Activated T-helper 17 cell treated with anti-CD3 and anti-CD28 coated beads, Interleukin-2, amount 50 U/mL, for 72 hours (primary cell): ENCODE results near the gene TGFBR3L. TPM values are rescaled to one million over a fixed set of nuclear protein-coding genes. Genes with fewer than 3 reads are reported as not detected.

Source experiments
- ATAC-seq: fragments of 150-1000 bp; cut with Tn5 transposase; replicated peaks from 2 replicates; pipeline ENCODE4 v1.10.0; 2021; ENCODE audit warnings: mild to moderate bottlenecking, moderate library complexity
- H3K27ac Mint-ChIP-seq: one replicate; pipeline ENCODE4 v1.8.0; 2022; ENCODE audit warnings: mixed read lengths
- H3K27me3 Mint-ChIP-seq: one replicate; pipeline ENCODE4 v1.8.0; 2022; ENCODE audit warnings: mixed read lengths
- H3K36me3 Mint-ChIP-seq: one replicate; pipeline ENCODE4 v1.8.0; 2022; ENCODE audit warnings: low read depth, mild to moderate bottlenecking, mixed read lengths
- H3K4me1 Mint-ChIP-seq: one replicate; pipeline ENCODE4 v1.8.0; 2022; ENCODE audit warnings: mixed read lengths
- H3K4me3 Mint-ChIP-seq: one replicate; pipeline ENCODE4 v1.8.0; 2022; ENCODE audit warnings: mild to moderate bottlenecking, mixed read lengths
- H3K9me3 Mint-ChIP-seq: one replicate; pipeline ENCODE4 v1.8.0; 2022; ENCODE audit warnings: mixed read lengths
- total RNA-seq, 2 donors: library from RNA; stranded (reverse); gene quantifications; one replicate each; pipeline ENCODE4 v1.2.3, GENCODE V29; 2022

Gene TGFBR3L
- total RNA-seq: 1 to 10 TPM; 3.7 to 7.6 TPM

DNA sequence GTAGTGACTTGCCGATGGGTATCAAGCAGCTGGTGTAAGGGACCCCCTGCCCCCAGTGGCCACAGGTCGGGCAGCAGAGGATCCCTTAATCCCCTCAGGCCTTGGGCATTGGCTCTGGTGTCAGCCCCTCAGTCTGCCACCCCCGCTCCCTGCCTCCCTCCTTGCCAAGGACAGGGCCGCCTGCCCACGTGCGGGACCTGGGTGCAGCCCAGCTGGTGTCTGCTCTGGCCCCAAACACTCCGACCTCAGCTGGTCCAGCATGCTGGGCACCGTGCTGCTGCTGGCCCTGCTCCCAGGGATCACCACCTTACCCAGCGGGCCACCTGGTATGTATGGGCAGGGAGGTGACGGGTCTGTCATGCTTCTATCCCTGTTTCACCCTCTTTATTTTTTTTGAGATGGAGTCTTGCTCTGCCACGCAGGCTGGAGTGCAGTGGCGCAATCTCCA is at the start of gene TGFBR3L:
TSS of gene TGFBR3L (plus strand) at position 233 of the 448 bp plus-strand sequence.
- no peak within 1 kb of the TSS for H3K27ac Mint-ChIP-seq
- H3K4me1 Mint-ChIP-seq: peaks cover 2% of the 10 kb centered on the region
- peaks cover 20% of the 10 kb centered on the region for H3K36me3 Mint-ChIP-seq
- H3K27me3 Mint-ChIP-seq: peaks cover 3% of the 10 kb centered on the region
- no peaks in the 10 kb centered on the region for H3K9me3 Mint-ChIP-seq
- peak within 1 kb of the TSS; percentile 59 for H3K4me3 Mint-ChIP-seq
- no peak for ATAC-seq

DNA sequence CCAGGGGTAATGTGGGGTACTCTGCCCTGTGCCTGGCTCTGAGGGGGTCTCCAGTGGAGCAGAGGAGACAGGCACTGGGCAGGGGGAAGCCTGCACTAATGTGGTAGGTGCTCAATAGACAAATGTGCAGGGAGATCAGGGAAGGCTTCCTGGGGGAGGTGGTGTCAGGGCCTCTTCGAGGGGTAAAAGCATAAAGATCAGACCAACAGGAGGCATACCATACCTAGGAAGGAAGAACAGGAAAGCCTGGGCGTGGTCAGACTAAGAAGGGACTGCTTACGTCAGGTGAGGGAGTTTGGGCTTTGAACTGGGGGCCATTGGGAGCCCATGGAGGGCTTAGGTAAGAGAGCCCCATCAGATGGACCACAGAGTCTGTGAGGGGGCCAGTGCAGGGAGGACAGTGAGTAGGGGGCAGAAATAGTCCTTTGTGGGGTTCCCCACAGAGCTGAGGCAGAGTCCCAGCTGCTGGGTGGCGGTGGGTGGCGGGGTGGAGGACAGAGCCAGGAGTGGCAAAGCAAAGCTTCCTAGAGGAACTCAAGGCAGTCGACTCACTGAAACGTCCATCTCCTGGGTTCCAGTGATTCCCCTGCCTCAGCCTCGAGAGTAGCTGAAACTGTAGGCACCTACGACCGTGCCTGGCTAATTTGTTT is 49.2 kb upstream of the TGFBR3L start:
- Mint-ChIP-seq H3K9me3 (no peaks in the 10 kb centered on the region), H3K27me3 (no peaks in the 10 kb centered on the region), H3K4me3 (peak overlapping the region; percentile 31), H3K4me1 (peaks cover 7% of the 10 kb centered on the region), H3K36me3 (no peaks in the 10 kb centered on the region), H3K27ac (no peak overlapping the region)
- ATAC-seq: no peak

DNA sequence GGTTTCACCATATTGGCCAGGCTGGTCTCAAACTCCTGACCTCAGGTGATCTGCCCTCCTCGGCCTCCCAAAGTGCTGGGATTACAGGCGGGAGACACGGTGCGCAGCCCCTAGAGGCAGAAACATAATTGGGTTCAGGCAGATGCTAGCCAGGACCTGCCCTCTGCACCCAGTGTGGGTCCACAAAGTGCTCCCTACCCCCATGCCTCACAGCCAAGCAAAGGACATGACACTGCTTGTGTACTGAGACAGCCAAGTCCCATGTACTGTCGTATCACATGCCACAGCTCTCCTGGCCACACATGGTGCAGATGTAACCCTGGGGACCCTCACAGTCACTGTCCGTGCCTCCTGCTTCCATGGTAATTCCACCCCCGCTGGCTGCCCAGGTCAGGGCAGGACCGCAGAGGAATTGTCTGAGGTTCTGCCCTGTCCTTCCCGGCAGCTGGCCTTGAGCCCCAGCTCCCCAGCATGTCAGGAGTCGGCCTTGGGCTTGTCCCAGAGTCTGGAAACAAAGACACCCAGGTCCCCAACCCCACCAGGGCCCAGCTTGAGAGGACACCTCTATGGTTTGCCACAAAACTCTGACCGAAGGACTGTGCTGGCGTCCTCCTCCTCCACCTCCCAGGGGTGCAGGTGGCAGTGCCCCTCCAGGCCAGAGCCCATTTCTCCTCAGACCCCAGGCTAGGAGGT is 48.1 kb upstream of the TGFBR3L start:
- Mint-ChIP-seq H3K9me3 (no peaks in the 10 kb centered on the region), H3K27me3 (peaks cover 7% of the 10 kb centered on the region), H3K27ac (no peak overlapping the region), H3K36me3 (no peaks in the 10 kb centered on the region), H3K4me3 (no peak overlapping the region), H3K4me1 (peaks cover 13% of the 10 kb centered on the region)
- no peak for ATAC-seq

DNA sequence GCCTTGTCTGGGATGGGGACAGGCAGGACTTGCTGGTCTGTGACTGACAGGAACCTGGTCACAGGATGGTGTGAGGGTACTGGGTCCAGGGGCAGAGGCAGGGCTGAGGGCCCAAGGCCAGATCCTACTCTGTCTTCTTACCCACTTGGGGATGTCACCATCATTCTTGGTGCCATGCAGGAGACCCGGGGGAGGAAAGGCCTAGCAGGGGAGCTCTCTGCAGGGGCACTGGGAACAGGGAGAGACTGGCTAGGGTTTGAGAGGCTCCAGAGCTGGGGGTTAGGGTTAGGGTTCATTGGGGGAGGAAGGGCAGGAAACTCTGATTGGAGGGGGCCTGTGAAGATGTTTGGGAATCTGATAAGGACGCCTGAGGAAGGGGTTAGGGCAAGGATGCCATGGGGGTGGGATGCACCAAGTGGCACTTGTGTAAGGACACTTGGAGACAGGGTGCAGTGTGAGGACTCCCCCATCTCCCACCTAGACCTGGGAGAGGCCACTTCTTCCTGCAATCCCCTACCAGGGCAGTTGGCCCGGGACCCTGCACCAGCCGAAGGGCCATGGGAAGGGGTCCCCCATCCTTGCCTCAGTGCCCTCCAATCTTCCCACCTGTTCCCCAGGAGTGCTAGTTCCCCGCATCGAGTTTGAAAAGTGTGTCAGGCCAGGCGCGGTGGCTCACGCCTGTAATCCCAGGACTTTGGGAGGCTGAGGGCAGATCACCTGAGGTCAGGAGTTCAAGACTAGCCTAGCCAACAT is 47.4 kb upstream of the TGFBR3L start:
- no peaks in the 10 kb centered on the region for H3K36me3 Mint-ChIP-seq
- peaks cover 14% of the 10 kb centered on the region for H3K27me3 Mint-ChIP-seq
- no peaks in the 10 kb centered on the region for H3K9me3 Mint-ChIP-seq
- ATAC-seq: no peak
- no peak overlapping the region for H3K4me3 Mint-ChIP-seq
- peaks cover 17% of the 10 kb centered on the region for H3K4me1 Mint-ChIP-seq
- H3K27ac Mint-ChIP-seq: no peak overlapping the region

DNA sequence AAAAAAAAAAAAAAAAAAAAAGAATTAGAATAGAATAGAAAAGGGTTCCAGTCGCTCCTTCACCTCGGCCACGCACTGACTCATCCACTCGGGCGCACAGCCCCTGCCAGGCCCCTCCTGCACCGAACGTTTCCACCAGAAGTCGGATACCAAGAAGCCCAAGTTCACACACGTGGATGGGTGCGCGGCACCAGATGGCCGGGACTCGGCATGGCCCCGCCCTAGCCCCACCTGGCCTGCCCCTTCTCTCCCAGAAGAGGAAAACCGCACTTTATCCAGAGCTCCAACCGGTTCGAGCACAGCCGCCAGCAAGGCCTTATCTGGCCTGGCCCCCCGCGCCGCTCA is 46.3 kb upstream of the TGFBR3L start:
- no peak for ATAC-seq
- Mint-ChIP-seq H3K27me3 (peaks cover 14% of the 10 kb centered on the region), H3K4me3 (peak overlapping the region; percentile 73), H3K36me3 (no peaks in the 10 kb centered on the region), H3K27ac (no peak overlapping the region), H3K4me1 (peaks cover 17% of the 10 kb centered on the region), H3K9me3 (no peaks in the 10 kb centered on the region)

DNA sequence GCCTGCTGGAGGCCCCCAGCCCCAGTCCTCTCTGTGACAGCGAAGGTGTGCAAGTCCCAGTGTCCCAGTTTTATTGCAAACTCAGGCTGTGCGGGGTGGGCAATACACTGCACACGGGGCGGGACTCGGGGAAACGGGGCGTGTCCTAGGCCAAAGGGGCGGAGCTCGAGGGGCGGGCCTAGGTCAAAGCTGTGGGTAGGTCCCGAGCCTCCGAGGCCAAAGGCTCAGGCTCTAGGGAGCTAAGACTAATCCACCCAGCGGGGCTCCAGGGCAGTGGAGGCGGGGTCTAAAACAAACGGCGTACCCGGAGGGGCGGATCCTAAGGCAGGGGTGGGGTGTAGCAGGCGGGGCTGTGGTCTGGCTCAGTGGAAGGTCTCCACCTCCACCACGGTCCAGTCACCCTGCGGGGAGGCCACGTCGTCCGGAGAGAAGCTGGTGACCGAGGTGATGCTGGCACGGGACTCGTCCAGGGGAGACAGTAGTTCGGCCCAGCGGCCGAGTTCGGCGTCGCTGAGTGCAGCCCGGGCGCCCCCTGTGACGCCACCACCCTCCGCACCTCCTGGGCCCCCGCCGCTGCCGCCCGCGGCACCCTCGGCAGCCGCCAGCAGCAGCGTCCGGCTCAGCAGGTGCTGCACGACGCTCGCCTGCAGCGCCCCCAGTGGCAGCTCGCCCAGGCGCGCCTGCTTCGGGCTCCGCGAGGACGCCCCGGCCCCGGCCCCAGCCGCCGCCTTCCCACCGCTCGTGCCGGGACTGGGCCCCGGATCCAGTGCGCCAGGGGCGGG is 45.8 kb upstream of the TGFBR3L start:
- Mint-ChIP-seq H3K4me3 (peak overlapping the region; percentile 73), H3K4me1 (peaks cover 17% of the 10 kb centered on the region), H3K27ac (no peak overlapping the region), H3K36me3 (no peaks in the 10 kb centered on the region), H3K9me3 (no peaks in the 10 kb centered on the region), H3K27me3 (peaks cover 14% of the 10 kb centered on the region)
- ATAC-seq: peak; percentile 85

DNA sequence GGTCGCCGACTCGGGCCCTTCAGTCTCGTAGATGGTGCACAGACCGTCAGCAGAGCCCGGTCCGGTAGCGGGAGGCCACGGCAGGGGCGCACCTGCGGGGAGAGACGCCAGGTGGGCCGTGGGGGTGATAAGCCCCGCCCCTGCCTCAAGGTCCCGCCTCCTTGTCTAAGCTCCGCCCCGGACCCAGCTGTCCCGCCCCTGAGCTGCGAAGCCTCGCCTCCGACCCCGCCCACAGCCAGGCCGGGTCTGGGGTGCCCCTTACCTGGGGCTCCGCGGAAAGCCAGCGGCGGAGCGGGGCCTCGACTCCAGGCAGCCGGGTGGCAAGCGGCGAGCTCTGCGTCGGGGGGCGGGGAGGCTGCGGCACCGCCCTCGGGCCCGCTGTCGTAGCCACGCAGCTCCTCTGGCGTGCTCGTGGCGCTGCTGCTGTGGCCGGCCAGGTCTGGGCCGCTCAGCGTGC is 45.1 kb upstream of the TGFBR3L start:
- H3K9me3 Mint-ChIP-seq: no peaks in the 10 kb centered on the region
- peak; percentile 67 for ATAC-seq
- peaks cover 17% of the 10 kb centered on the region for H3K4me1 Mint-ChIP-seq
- peak overlapping the region; percentile 73 for H3K4me3 Mint-ChIP-seq
- no peak overlapping the region for H3K27ac Mint-ChIP-seq
- no peaks in the 10 kb centered on the region for H3K36me3 Mint-ChIP-seq
- peaks cover 14% of the 10 kb centered on the region for H3K27me3 Mint-ChIP-seq

DNA sequence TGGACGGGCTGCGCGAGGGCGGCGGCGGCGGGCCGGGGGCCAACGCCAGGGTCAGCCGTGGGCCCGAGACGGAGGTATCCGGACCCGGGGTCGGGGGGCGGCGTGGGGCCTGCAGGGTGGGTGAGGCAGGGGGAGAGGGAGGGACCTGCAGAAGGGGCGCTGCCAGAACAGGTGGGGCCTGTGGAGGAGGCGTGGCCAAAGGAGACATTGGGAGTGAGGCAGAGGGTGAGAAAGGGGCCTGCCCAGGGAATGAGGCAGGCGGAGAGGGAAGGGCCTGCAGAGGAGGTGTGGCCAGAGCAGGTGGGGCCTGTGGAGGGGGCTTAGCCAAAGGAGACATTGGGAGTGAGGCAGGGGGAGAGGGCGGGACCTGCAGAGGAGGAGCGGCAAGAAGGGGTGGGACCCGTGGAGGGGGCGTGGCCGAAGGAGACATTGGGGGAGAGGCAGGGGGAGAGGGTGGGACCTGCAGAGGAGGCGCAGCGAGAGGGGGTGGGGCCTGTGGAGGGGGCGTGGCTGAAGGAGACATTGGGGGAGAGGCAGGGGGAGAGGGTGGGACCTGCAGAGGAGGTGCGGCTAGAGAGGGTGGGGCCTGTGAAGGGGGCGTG is 44.6 kb upstream of the TGFBR3L start:
- H3K27ac Mint-ChIP-seq: no peak overlapping the region
- no peaks in the 10 kb centered on the region for H3K9me3 Mint-ChIP-seq
- ATAC-seq: no peak
- H3K4me3 Mint-ChIP-seq: peak overlapping the region; percentile 41
- peaks cover 14% of the 10 kb centered on the region for H3K27me3 Mint-ChIP-seq
- no peaks in the 10 kb centered on the region for H3K36me3 Mint-ChIP-seq
- H3K4me1 Mint-ChIP-seq: peaks cover 16% of the 10 kb centered on the region

DNA sequence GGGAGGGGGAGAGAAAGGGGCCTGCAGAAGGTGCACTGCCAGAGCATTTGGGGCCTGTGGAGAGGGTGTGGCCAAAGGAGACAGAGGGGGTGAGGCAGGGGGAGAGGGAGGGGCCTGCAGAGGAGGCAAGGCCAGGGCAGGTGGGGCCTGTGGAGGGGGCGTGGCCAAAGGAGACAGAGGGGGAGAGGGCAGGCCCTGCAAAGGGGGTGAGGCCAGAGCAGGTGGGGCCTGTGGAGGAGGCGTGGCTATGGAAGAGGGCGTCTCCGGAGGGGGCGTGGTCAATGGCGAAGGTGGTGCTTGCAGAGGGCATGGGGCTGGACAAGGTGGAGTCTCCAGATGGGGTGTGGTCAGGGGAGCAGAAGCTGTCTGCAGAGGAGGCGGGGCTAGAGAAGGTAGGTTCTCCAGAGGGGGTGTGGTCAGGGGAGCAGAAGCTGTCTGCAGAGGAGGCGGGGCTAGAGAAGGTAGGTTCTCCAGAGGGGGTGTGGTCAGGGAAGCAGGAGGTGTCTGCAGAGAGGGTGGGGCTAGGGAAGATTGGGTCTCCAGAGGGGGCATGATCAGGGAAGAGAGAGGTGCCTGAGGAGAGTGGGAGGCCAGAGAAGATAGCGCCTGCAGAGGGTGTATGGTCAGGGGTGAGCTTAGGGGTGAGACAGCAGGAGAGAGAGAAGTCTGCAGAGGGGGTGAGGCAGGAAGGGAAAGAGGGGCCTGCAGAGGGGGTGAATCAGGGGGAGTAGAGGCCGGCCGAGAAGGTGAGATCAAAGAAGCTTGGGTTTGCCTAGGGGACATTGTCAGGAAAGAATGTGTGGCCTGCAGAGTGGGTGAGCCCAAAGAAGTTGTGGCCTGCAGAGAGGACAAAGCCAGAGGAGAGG is 43.8 kb upstream of the TGFBR3L start:
- H3K27me3 Mint-ChIP-seq: peaks cover 14% of the 10 kb centered on the region
- no peak overlapping the region for H3K27ac Mint-ChIP-seq
- peak overlapping the region; percentile 41 for H3K4me3 Mint-ChIP-seq
- H3K4me1 Mint-ChIP-seq: peaks cover 10% of the 10 kb centered on the region
- H3K36me3 Mint-ChIP-seq: no peaks in the 10 kb centered on the region
- no peaks in the 10 kb centered on the region for H3K9me3 Mint-ChIP-seq
- no peak for ATAC-seq

DNA sequence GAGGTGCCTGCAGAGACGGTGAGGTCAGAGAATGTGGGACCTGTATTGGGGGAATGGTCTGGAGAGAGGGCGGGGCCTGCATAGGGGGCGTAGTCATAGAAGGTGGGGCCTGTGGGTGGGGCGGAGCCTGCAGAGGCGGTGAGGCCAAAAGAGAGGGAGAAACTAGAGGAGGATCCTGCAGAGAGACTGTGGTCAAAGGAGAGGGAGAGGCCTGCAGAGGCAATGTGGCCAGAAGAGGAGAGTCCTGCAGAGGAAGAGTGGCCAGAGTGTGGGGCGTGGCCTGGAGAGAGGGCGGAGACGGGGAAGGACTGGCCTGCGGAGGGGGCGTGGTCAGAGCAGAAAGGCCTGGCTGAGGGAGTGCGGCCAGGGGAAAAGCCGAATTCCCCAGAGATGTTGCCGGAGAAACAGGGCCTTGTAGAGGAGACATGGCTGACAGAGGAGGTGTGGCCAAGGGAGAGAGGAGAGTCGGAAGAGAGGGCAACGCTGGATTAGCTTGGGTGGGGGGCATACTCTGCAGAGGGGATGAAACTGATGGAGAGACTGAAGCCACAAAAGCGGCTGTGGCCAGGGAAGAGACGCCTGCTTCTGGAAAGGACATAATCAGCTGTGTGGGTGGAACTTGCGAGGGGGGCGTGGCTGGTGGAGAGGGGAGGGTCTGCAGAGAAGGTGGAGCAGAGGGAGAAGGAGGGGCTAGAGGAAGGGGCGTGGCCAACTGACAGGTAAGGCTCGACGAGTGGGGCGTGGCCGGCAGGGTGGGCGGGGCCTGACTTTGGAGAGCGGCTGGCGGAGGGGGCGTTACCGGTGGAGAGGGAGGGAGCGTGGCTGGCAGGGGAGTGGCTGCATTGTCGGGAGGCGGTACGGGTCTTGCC is 43.0 kb upstream of the TGFBR3L start:
- Mint-ChIP-seq H3K4me1 (peaks cover 10% of the 10 kb centered on the region), H3K9me3 (no peaks in the 10 kb centered on the region), H3K4me3 (peak overlapping the region; percentile 41), H3K36me3 (no peaks in the 10 kb centered on the region), H3K27ac (no peak overlapping the region), H3K27me3 (peaks cover 14% of the 10 kb centered on the region)
- no peak for ATAC-seq

DNA sequence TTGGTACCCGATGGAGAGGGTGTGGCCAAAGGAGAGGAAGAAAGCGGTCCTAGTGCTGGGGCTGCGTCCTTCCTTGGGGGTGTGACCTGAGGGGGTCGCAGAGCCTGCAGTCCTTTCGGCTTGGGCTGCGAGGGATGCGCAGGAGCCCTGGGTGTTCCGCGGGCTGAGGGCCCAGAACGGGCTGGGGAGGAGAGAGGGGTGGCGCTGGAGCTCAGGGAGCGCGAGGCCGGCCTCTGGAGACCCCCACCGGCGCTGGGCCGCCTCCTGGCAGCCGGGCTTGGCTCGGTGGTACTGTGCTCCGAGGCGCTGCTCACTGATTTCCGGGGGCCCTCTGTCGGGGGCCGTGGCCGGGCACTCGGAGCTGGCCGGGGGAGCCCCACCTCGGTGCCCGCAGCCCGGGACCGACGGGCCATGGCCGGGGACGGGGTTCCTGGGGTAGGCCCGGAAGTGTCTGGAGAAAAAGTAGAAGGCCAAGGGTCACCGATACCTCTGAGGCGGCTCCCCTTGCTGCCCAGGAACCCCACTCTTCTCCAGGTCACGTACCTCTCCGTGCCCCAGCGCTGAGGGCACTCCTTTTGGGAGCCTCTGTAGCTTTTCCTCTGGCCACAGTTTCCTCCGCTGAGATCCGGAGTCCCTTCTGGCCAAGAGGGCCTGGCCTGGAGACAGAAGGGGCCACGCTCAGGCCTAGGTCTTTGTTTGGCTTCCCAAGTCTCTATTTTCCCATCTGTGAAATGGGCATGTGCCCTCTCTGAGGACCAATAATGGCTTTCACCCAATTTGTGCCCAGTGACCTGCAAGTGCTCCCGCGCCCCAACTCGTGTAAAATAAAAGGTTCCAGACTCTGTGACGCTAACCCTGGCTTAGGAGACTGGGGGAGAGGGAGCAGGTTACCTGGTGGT is 42.1 kb upstream of the TGFBR3L start:
- H3K4me3 Mint-ChIP-seq: peak overlapping the region; percentile 41
- no peaks in the 10 kb centered on the region for H3K36me3 Mint-ChIP-seq
- H3K9me3 Mint-ChIP-seq: no peaks in the 10 kb centered on the region
- ATAC-seq: no peak
- peaks cover 10% of the 10 kb centered on the region for H3K4me1 Mint-ChIP-seq
- no peak overlapping the region for H3K27ac Mint-ChIP-seq
- peaks cover 14% of the 10 kb centered on the region for H3K27me3 Mint-ChIP-seq
